GM18511 (cell line): ENCODE data around the gene TAS1R2.
"Not testable (repeated sequence)": the region's sequence is repeated elsewhere in the genome, so short reads cannot be mapped to it uniquely, and the experiment has no call there.

Experiments used
- ATAC-seq: cut with Tn5 transposase; IDR thresholded peaks from one replicate; pipeline ENCODE4 v1.9.1; 2021; ENCODE audit warnings: mild to moderate bottlenecking, moderate library complexity; ENCODE audit not compliant: unreplicated experiment

TAS1R2 gene

DNA sequence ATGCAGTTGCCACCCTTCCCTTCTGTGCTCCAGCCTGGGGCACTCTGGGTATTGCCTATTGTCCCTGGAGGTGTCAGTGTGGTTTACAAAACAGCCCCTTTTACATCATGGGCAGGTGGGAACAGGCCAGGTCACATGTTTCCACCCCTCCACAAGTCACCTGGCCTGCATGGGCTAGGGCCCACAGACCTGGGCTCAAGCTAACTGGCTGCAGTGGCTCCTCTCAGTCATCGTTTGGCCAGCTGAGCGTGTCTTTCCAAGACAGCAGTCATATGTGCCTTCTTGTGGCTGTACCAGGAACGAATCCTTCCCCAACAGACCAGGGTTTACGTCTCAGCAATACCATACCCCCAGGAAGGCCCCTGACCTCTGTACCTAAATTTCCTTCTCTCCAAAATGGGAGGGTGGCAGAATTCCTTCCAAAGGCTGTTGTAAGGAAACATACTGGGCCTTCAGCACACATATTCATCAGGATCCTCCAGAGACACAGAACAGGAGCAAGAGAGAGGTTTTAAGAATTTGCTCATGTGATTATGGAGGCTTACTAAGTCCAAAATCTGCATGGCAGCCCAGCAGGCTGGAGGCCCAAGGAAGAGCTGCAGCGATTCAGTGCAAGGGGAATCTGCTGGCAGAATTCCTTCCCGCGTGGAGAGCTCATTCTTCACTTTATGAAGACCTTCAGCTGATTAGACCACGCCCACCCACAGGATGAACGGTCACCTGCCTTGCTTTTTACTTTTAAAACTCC, 10.6 kb upstream of the TAS1R2 start:
- ATAC-seq = no peak

DNA sequence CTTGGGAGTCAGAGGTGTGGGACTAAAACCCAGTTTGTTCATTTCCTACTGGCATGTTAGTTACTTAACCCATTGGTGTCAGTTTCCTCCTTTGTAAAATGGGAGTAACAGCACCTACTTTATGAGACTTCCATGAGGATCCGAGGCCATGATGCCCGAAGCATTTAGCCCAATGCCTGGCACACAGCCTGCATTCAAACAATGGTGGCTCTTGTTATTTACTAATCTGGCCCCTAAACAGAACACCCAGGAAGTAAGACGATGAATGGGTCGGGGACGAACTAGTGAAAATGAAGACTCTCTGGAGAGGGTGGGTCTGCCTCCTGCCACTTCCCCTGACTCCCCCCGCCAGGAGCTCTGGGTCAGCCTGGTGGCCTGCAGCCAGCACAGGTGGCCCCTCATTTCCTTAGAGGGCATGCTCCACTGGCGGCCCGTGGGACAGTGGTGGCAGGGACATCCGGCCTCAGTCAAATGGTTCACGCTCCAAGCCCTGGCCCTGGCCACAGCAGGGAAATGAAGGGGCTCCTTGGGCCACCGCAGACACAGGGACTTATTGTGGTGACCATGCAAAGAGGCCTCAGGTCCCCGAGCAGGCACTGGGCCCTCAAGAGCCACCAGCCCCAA, 9.5 kb upstream of the TAS1R2 start:
- no peak for ATAC-seq

DNA sequence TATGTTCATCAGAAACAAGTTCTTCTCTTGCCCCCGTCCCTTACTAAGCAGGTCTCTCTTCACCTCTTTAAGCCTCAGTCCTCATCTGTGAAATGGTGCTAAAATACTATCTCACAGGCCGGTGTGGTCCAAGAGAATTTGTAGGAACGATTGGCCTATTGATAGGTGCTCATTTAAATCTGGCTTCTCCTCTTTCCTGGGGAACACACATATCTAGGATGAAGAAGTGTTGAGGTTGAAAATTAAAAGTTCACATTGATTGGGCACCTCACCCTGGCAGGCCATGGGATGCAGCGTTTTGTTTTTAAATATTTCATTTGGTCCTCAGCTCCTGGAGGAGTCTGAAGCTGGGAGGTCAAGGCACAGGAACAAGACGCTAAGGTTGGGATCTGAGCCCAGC, 8.9 kb upstream of the TAS1R2 start:
- no peak for ATAC-seq

DNA sequence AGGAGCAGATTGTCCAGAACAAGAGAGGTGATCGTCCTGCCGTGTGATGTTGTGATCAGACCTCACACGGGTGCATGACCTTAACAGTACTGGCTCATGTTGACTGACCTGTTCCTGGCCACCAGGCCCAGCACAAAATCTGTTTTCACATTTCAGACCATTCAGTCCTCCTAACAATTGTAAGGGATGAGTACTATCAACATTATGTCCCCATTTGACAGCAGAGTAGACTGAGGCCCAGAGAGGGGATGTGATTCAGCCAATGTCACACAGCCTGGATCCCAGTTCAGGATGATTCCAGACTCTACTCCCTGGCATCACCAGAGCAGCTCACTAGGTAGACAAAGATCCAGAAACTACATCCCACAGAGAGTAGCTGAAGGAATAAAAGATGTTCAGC, 7.4 kb upstream of the TAS1R2 start:
- ATAC-seq = no peak

DNA sequence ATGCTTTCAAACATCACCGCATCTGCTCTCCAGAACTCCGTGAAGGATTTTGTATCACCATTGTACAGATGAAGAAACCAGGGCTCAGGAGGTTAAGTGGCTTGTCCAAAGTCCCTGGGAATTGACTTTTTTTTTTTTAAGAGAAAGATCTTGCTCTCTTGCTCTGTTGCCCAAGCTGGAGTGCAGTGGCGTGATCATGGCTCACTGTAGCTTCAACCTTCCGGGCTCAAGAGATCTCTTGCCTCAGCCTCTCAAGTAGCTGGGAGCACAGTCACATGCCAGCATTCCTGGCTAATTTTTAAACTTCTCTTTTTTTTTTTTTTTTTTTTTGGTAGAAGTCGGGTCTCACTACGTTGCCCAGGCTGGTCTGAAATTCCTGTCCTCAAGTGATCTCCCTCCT, 6.9 kb upstream of the TAS1R2 start:
- ATAC-seq = no peak

DNA sequence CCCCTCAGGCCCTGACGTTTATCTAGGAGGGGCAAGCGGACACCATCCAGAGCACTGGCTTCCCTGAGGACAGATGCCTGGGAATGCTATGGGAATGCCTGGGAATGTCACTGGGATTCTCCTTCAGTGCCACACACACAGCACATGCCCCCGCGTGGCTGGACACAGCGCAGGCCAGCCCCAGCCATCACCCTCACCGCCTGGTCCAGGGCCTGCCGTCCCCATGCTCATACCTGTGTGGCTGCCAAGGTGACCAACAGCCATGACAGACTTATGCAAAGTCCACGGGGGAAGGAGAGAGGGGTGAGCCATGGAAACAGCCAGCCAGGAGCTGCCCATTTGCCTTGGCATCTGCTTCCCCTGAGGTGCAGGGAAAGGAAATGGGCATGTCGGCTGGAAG, 5.7 kb upstream of the TAS1R2 start:
- ATAC-seq = no peak

DNA sequence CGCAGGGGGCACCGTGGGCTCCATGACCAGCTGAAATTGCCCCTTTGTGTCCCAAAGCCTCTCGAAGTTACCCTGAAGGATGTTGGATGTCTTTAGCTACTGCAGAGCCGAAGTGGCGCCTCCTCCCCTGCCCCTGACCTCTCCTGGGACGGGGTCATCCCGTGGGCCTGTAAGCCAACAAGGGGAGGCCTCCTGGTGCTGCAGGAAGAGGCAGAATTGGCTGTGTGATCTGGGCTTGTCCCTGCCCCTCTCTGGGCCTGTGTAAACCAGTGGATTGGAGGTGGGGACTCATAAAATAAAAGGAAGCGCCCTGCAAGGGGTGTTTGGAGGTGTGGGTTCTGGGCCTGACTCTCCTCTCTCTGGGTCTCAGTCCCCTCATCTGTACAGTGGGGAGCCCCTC, 2.1 kb upstream of the TAS1R2 start:
- no peak for ATAC-seq

DNA sequence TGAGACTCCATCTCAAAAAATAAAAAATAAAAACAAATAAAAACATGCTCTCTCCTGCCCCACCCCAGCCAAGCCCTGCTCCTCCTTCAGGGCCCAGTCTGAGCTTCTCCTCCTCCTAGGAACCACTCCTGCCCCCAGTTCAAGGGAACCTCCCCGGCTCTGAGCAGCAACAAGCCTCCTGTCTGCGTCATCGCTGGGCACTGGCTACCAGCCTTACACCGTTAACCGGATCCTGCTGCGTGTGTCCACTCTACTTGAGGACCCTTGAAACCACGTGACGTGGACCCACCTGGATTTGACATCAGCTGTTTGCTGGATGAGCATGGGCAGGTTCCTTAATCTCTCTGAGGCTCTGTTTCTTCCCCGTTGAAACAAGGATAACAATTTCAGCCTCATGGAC, 1.6 kb upstream of the TAS1R2 start:
- no peak for ATAC-seq

DNA sequence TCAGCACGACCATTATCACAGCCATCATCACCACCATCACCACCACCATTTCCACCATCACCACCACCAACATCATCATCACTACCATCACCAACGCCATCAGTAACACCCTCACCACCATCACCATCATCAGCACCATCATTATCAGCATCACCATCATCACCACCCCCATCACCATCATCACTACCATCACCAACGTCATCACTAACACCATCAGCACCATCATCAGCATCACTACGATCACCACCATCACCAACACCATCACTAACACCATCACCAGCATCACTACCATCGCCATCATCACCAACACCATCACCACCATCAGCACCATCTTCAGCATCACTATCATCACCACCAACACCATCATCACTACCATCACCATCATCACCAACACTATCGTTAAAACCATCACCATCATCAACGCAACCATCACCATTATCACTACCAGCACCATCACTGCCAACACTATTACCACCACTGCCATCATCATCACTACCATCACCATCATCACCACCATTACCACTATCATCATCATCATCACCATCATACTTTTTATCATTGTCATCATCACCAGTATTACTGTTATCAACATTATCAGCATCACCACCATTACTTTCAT, 1.3 kb downstream of the TAS1R2 start:
- no peak for ATAC-seq

DNA sequence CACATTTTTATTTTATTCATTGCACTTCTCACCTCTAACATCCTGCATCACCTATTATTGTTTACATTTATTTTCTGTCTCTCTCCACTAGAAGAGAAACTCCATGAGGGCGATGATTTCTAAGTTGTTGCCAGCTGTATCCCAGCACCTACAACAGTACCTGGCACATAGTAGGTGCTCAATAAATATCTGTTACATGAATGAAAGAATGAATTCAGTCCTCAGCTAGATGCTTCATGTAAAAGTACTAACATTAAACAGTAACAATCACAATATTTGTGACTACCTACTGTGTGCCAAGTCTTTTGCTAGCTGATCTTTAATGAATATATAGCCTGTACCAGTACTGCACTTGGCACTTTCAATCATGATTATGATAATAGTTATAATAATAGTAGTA, 3.0 kb downstream of the TAS1R2 start:
- ATAC-seq = no peak

DNA sequence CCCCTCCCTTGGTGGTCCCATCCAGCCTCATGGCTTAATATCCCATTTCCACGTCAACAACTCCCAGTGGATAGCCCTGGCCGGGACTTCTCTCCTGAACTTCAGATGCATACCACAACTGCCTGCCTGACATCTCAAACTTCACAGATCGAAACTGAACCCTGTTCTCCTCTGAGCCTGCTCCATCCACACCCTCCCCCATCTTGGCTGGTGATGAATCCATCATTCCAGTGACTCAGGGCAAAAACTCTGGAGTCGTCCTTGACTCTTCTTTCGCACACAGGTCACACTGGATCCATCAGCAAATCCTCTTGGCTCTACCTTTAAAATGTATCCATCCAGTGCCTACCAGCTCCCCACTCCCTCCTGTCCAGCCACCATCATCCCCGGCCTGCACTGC, 3.9 kb downstream of the TAS1R2 start:
- no peak for ATAC-seq

DNA sequence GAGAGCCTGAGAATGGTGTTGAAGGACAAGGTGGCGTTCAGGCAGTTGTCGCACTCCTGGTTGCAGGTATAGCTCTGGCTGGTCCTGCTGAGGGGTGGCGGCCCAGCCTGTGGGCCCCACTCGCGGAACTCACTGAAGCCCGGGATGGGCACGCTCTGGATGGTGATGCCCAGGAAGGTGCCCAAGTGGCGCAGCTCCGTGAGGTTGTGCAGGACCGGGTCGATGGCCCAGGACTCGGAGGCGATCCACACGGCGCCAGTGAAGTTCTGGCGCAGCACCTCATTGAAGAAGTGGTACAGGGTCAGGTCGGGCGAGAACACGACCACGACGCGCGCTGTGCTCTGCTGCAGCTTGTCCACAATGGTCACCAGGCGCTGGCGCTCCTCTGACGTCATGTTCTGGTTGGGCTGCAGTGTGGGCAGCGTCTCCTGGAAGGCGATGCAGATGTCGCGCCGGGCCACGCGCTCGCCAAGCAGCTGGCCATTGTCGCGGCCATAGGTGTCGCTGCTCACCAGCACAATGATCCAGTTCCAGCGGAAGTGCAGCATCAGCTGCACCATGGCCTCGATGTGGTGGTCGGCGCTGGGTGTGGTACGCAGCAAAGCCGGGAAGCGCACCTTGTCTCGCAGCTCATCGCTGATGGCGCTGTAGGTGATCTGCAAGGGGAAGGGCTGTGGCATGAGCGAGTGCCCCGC, 5.0 kb downstream of the TAS1R2 start:
- ATAC-seq = no peak

DNA sequence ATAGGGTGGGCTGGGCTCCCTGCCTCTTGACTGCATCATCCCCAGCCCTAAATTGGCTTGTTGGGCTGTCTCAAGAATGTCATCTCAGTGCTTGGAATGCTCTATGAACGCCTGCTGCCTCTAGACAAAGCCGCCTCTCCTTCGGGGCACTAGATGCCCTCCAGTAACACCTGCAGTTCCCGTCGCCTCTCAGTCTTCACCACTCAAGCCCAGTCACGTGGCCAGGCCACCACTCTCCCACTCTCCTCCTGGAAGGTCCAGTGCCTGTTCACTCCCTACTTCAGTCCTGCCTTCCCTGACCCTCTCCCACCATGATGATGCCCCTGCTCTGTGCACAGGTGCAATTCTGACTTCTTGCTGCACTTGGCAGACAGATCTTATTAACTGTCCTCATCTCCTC, 7.0 kb downstream of the TAS1R2 start:
- no peak for ATAC-seq

DNA sequence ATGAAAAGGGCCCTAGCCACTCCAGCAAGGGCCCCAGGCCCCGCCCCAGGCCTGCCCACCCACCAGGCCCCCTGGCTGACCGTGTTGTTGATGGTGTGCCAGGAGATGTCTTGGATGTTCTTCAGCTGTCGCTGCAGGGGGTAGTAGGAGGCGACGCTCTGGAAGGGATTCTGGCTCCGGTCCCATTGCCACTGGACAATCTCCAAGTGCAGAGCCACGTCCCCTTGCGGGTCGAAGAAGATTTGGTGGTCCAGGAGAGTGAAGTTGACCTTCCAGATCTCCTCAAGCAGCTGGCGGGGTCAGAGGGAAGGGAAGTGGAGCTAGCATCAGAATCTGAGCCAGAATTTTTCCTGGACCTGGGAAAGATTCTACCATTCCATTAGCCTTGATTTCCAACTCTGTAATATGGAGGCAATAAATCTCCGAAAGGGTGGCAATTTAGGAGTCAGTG, 10.2 kb downstream of the TAS1R2 start:
- no peak for ATAC-seq

DNA sequence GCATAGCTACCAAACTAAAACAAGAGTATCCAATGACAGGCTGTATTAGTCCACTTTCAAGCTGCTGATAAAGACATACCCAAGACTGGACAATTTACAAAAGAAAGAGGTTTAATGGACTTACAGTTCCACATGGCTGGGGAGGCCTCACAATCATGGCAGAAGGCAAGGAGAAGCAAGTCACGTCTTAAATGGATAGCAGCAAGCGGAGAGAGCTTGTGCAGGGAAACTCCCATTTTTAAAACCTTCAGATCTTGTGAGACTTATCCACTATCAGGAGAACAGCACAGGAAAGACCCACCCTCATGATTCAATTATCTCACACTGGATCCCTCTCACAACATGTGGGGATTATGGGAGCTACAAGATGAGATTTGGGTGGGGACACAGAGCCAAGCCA, 11.7 kb downstream of the TAS1R2 start:
- ATAC-seq = not testable (repeated sequence)

DNA sequence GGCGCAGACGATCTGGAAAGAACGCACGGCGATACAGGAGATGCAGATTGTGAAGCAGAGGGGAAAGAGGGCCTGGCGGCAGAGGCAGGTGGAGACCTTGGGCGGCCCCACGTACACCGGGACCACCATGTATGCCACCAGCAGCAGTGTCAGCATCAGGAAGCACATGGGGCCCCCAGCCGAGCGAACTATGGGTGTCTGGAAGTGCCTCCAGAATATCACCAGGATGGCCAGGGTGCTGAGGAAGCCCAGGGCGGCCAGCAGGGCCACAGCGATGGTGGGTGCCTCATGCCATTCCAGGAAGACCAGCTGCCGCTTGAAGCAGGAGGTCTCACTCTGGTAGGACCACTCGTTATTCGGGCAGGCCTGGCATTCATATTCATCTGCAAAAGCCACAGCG, 19.3 kb downstream of the TAS1R2 start:
- ATAC-seq = no peak

DNA sequence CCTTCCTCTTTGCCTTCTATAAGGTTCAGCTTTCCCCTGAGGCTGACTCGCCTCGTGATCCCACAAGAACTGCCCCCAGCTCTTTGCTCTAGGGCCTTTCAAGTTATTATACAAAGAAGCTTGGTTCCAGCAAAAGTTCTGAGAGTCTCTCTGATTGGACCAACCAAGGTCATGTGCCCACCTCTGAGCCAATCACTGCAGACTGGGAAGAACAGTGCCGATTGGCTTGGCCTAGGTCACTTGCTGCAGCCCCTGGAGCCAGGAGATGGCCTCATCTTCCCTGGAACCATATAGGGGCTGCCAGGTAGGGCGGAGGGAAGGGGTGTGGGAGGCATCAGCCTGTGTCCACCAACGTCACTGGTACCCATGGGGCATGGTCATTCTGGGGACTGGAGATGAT, 22.8 kb downstream of the TAS1R2 start:
- ATAC-seq = no peak

DNA sequence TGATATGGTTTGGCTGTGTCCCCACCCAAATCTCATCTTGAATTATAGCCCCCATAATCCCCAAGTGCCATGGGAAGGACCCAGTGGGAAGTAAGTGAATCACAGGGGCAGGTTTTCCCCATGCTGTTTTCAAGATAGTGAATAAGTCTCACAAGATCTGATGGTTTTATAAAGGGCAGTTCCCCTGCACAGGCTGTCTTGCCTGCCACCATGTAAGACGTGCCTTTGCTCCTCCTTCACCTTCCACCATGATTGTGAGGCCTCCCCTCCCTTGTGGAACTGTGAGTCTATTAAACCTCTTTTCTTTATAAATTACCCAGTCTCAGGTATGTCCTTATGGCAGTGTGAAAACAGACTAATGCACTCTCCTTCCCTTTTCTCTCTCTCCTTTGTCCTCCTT, 27.1 kb downstream of the TAS1R2 start:
- not testable (repeated sequence) for ATAC-seq

DNA sequence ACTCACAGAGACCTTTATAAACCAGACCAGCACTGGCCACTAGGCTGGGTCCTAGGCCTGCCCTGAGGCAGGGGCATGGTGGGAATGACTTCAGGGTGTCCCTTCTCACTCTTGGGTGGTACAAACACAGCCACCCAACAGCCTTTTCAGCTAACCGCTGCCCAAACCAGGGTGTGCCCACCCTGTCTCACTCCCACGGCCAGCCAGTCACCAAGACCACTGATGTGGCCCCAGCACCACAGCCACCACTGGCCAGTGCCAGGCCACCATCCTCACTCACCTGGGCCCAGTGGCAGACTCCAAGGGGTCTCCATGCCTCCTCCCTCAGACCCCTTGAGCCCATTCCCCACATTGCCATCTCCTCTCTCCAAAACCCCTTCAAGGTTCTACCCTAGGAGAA, 27.8 kb downstream of the TAS1R2 start:
- no peak for ATAC-seq

DNA sequence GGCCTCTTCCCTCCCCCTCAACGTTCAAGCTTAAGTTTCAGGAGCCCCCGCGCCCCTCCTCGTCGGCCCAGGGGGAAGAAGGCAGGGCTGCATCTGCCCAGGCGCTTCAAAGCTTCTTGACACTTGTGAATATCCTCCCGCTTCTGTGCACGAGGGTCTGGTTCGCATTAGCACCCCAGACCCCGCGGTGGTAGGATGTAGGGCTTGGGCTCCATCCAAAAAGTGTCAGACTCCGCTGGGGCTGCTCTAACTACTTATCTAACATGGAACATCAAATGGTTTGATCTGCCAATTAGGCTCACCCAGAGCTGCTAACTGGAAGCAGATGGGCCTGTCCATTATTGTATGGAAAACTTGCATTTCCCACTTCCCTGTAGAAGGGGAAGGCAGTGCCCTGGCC, 28.9 kb downstream of the TAS1R2 start:
- ATAC-seq = no peak

DNA sequence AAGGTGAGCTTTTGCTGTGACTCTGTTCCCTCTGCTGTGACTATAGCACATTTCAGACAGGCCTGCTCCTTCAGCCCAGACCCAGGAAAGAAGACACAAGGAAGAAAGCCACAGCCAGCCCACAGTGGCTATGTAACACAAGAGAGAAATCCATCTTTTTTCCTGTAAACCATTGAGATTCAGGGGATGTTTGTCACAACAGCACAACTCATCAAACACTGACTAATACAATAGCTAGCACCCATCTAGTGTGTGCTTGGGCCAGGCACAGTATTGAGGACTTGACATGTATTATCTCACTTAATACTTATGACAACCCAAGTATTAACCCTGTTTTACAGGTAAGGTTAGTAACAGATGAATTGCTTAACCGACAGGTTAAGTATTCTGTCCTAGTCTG, 29.8 kb downstream of the TAS1R2 start:
- no peak for ATAC-seq

DNA sequence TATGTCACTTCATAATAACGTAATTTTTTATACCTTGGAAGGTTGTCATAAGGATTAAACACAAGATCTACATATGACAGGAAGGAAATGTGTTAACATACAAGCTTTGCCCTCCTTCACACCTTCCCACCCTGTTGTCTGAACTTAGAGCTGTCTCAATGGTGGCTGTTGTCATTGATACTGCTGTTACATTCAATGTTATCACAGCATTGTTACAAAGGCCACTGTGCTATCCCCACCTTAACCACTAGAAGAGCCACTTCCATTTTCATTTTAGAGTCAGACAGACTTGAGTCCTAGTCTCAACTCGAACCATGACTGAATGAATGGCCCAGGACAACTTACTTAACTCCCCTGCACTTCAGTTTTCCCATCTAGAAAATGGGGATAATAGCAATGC, 31.2 kb downstream of the TAS1R2 start:
- ATAC-seq = no peak
